HepG2 (cell line): Measurements from ENCODE around the gene KCNAB3. TPM values are rescaled to one million over a fixed set of nuclear protein-coding genes. Genes with fewer than 3 reads are reported as not detected.
A peak's percentile ranks its signal among the peaks of the same experiment; 100 is the strongest.

Experiments
- AGO1 ChIP-seq: fragments of 200-400 bp; formaldehyde crosslinking; IDR thresholded peaks from 2 replicates; pipeline ENCODE4 v1.6.1; 2017; ENCODE audit warnings: mild to moderate bottlenecking, low read depth, low read length, moderate library complexity; ENCODE audit not compliant: poor library complexity, severe bottlenecking
- CAMTA2 ChIP-seq: sonication (generic); formaldehyde crosslinking; IDR thresholded peaks from 2 replicates; pipeline ENCODE4 v1.4.0; 2020; ENCODE audit warnings: mild to moderate bottlenecking, missing genetic modification reagents, borderline replicate concordance
- HDAC2 ChIP-seq: sonication (generic); formaldehyde crosslinking; IDR thresholded peaks from 2 replicates; pipeline ENCODE4 v1.4.0; 2020; ENCODE audit warnings: missing genetic modification reagents
- JUNB ChIP-seq: sonication (generic); formaldehyde crosslinking; IDR thresholded peaks from 2 replicates; pipeline ENCODE4 v1.8.0; 2022; ENCODE audit warnings: missing genetic modification reagents, mild to moderate bottlenecking, borderline replicate concordance
- KDM5A ChIP-seq: fragments of 200-600 bp; sonication (generic); IDR thresholded peaks from 2 replicates; pipeline ENCODE4 v1.7.0; 2018; ENCODE audit warnings: antibody characterized with exemption, mild to moderate bottlenecking, low read length, borderline replicate concordance
- KLF11 ChIP-seq: IDR thresholded peaks from 2 replicates; pipeline ENCODE4 v1.6.1; 2016; ENCODE audit warnings: missing compliant biosample characterization
- MAFG ChIP-seq: sonication (generic); formaldehyde crosslinking; IDR thresholded peaks from 2 replicates; pipeline ENCODE4 v1.5.1; 2020; ENCODE audit warnings: mild to moderate bottlenecking, missing genetic modification reagents
- NFE2L2 ChIP-seq: fragments of 150-350 bp; IDR thresholded peaks from 2 replicates; pipeline ENCODE4 v1.6.1; 2014; ENCODE audit warnings: low read length
- RAD21 ChIP-seq: fragments of 450-650 bp; formaldehyde crosslinking; IDR thresholded peaks from 2 replicates; pipeline ENCODE4 v1.5.0; 2020; ENCODE audit warnings: mild to moderate bottlenecking
- ZNF292 ChIP-seq: sonication (generic); formaldehyde crosslinking; IDR thresholded peaks from 2 replicates; pipeline ENCODE4 v1.8.1; 2022; ENCODE audit warnings: mild to moderate bottlenecking, low read depth, missing genetic modification reagents, borderline replicate concordance
- ZNF30 ChIP-seq: sonication (generic); formaldehyde crosslinking; IDR thresholded peaks from 2 replicates; pipeline ENCODE4 v1.5.0; 2020; ENCODE audit warnings: mild to moderate bottlenecking, missing genetic modification reagents
- ZNF34 ChIP-seq: sonication (generic); formaldehyde crosslinking; IDR thresholded peaks from 2 replicates; pipeline ENCODE4 v1.4.0; 2020; ENCODE audit warnings: mild to moderate bottlenecking, missing genetic modification reagents, borderline replicate concordance
- ZNF432 ChIP-seq: sonication (generic); formaldehyde crosslinking; IDR thresholded peaks from 2 replicates; pipeline ENCODE4 v1.5.0; 2020; ENCODE audit warnings: missing genetic modification reagents, mild to moderate bottlenecking, borderline replicate concordance
- ZNF552 ChIP-seq: sonication (generic); formaldehyde crosslinking; IDR thresholded peaks from 2 replicates; pipeline ENCODE4 v1.9.0; 2022; ENCODE audit warnings: missing genetic modification reagents, mild to moderate bottlenecking, borderline replicate concordance
- ZNF674 ChIP-seq: sonication (generic); formaldehyde crosslinking; IDR thresholded peaks from 2 replicates; pipeline ENCODE4 v1.5.0; 2020; ENCODE audit warnings: low read depth, mild to moderate bottlenecking, missing genetic modification reagents
- ZNF713 ChIP-seq: sonication (generic); formaldehyde crosslinking; IDR thresholded peaks from 2 replicates; pipeline ENCODE4 v1.4.0; 2020; ENCODE audit warnings: mild to moderate bottlenecking, missing genetic modification reagents
- ZNF768 ChIP-seq: sonication (generic); formaldehyde crosslinking; IDR thresholded peaks from 2 replicates; pipeline ENCODE4 v1.4.0; 2020; ENCODE audit warnings: missing genetic modification reagents
- polyA plus RNA-seq, 8 experiments: library from polyadenylated mRNA; depleted of rRNA in 3 of 8; stranded (reverse) in 7 of 8; unstranded in 1 of 8; fragments of >200 nt; fragmentation: Illumina TruSeq in 4 of 8; extraction: Trizol in 4 of 8; gene quantifications; 2 replicates each; pipeline versions ENCODE4 v1.2.1 to v1.2.3, GENCODE V29; 2011 to 2016; ENCODE audit warnings: low read depth in 4 of 8, missing spikeins in 1 of 8, mixed read lengths in 1 of 8; ENCODE audit not compliant: insufficient read depth in 1 of 8
- total RNA-seq, 5 experiments: library from RNA; depleted of rRNA; stranded (reverse); fragments of >200 nt; fragmentation: Illumina TruSeq; extraction: Trizol; gene quantifications; 2 replicates each; pipeline ENCODE4 v1.2.3, GENCODE V29; 2016; ENCODE audit warnings: low read depth in 1 of 5
- TF ChIP-seq, protein P1 (sequence below): sonication (generic); formaldehyde crosslinking; IDR thresholded peaks from 2 replicates; pipeline ENCODE4 v1.4.0; 2020; ENCODE audit warnings: mild to moderate bottlenecking, missing genetic modification reagents
- TF ChIP-seq, protein P2 (sequence below): sonication (generic); formaldehyde crosslinking; IDR thresholded peaks from 2 replicates; pipeline ENCODE4 v1.9.0; 2021; ENCODE audit warnings: missing genetic modification reagents, mild to moderate bottlenecking, borderline replicate concordance
- TF ChIP-seq, protein P3 (sequence below): sonication (generic); formaldehyde crosslinking; IDR thresholded peaks from 2 replicates; pipeline ENCODE4 v1.9.0; 2021; ENCODE audit warnings: missing genetic modification reagents, mild to moderate bottlenecking, borderline replicate concordance
- TF ChIP-seq, protein P4 (sequence below): sonication (generic); formaldehyde crosslinking; IDR thresholded peaks from 2 replicates; pipeline ENCODE4 v1.4.0; 2020; ENCODE audit warnings: missing genetic modification reagents

Gene KCNAB3
- total and polyA plus RNA-seq, 2 of the 13 experiments (the other 11 are each of a cell fraction or from before 2014, with no cell fraction given), result 0.29 to 0.88 TPM

DNA sequence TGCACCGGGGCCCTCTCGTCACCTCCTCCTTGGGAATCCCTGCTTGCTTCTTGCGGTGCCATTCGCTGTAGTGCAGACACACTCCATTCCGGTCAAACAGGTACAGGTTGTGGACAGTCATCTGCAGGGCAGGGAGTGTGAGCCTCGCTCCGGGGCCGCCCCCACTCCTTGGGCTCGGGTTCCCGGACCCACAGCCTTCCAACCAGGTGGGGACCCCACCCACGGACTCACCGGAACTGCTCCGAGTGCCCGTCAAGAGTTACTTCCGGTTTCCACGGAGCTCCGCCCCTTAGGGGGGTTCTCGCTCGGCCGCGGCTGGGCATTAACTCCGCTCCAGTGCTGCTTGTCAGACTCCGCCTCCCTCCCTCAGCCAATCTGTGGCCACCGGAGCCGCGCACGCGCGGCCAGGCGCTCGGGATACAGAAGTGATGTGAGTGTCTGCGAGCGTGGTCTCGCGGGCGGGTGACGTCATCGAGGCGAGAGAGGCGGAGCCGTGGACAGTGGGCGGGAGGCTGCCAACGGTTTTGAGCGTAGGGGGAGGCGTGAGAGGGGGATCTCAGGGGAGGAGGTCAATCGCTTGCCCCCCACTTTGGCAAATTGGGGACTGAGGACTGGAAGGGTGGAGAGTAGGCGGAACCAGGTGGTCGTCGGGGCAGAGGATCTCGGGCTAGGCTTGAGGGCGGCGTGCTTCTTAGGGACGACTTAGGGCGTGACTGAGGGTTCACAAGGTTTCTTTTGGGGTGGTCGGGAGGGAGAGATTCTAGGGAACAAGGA is 2.2 kb upstream of the KCNAB3 start, which contains the start of the genes CNTROB and TRAPPC1 (continued):
- TF ChIP-seq, protein P1, sequence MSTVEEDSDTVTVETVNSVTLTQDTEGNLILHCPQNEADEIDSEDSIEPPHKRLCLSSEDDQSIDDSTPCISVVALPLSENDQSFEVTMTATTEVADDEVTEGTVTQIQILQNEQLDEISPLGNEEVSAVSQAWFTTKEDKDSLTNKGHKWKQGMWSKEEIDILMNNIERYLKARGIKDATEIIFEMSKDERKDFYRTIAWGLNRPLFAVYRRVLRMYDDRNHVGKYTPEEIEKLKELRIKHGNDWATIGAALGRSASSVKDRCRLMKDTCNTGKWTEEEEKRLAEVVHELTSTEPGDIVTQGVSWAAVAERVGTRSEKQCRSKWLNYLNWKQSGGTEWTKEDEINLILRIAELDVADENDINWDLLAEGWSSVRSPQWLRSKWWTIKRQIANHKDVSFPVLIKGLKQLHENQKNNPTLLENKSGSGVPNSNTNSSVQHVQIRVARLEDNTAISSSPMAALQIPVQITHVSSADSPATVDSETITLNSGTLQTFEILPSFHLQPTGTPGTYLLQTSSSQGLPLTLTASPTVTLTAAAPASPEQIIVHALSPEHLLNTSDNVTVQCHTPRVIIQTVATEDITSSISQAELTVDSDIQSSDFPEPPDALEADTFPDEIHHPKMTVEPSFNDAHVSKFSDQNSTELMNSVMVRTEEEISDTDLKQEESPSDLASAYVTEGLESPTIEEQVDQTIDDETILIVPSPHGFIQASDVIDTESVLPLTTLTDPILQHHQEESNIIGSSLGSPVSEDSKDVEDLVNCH (CRISPR knock-in tag), result no peak
- TF ChIP-seq ZNF34 (CRISPR knock-in tag) (no peak), HDAC2 (CRISPR knock-in tag) (peak; percentile 50; the same call in 1 of the 2 replicates), RAD21 (0 out of 2 replicates have a peak, but pooled peaks have one; percentile 7), KLF11 (peak; percentile 82; the same call in 1 of the 2 replicates), ZNF30 (CRISPR knock-in tag) (no peak), AGO1 (no peak), ZNF674 (CRISPR knock-in tag) (no peak), ZNF768 (CRISPR knock-in tag) (no peak), ZNF713 (CRISPR knock-in tag) (no peak), NFE2L2 (no peak), KDM5A (peak; percentile 78; the same call in 1 of the 2 replicates), ZNF292 (CRISPR knock-in tag) (no peak), CAMTA2 (CRISPR knock-in tag) (no peak), MAFG (CRISPR knock-in tag) (no peak), ZNF432 (CRISPR knock-in tag) (no peak), ZNF552 (CRISPR knock-in tag) (no peak), JUNB (CRISPR knock-in tag) (no peak)
- TF ChIP-seq, protein P2, sequence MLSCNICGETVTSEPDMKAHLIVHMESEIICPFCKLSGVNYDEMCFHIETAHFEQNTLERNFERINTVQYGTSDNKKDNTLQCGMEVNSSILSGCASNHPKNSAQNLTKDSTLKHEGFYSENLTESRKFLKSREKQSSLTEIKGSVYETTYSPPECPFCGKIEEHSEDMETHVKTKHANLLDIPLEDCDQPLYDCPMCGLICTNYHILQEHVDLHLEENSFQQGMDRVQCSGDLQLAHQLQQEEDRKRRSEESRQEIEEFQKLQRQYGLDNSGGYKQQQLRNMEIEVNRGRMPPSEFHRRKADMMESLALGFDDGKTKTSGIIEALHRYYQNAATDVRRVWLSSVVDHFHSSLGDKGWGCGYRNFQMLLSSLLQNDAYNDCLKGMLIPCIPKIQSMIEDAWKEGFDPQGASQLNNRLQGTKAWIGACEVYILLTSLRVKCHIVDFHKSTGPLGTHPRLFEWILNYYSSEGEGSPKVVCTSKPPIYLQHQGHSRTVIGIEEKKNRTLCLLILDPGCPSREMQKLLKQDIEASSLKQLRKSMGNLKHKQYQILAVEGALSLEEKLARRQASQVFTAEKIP (CRISPR knock-in tag), result no peak
- TF ChIP-seq, protein P3, sequence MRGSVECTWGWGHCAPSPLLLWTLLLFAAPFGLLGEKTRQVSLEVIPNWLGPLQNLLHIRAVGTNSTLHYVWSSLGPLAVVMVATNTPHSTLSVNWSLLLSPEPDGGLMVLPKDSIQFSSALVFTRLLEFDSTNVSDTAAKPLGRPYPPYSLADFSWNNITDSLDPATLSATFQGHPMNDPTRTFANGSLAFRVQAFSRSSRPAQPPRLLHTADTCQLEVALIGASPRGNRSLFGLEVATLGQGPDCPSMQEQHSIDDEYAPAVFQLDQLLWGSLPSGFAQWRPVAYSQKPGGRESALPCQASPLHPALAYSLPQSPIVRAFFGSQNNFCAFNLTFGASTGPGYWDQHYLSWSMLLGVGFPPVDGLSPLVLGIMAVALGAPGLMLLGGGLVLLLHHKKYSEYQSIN (CRISPR knock-in tag), result no peak
- TF ChIP-seq, protein P4, sequence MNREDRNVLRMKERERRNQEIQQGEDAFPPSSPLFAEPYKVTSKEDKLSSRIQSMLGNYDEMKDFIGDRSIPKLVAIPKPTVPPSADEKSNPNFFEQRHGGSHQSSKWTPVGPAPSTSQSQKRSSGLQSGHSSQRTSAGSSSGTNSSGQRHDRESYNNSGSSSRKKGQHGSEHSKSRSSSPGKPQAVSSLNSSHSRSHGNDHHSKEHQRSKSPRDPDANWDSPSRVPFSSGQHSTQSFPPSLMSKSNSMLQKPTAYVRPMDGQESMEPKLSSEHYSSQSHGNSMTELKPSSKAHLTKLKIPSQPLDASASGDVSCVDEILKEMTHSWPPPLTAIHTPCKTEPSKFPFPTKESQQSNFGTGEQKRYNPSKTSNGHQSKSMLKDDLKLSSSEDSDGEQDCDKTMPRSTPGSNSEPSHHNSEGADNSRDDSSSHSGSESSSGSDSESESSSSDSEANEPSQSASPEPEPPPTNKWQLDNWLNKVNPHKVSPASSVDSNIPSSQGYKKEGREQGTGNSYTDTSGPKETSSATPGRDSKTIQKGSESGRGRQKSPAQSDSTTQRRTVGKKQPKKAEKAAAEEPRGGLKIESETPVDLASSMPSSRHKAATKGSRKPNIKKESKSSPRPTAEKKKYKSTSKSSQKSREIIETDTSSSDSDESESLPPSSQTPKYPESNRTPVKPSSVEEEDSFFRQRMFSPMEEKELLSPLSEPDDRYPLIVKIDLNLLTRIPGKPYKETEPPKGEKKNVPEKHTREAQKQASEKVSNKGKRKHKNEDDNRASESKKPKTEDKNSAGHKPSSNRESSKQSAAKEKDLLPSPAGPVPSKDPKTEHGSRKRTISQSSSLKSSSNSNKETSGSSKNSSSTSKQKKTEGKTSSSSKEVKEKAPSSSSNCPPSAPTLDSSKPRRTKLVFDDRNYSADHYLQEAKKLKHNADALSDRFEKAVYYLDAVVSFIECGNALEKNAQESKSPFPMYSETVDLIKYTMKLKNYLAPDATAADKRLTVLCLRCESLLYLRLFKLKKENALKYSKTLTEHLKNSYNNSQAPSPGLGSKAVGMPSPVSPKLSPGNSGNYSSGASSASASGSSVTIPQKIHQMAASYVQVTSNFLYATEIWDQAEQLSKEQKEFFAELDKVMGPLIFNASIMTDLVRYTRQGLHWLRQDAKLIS (CRISPR knock-in tag), result no peak
